ENCODE measurements around the gene EIF1AY.
"Not testable (repeated sequence)": the region's sequence is repeated elsewhere in the genome, so short reads cannot be mapped to it uniquely, and the experiment has no call there.

Gene EIF1AY

GRCh38 chrY:20575531-20576121 lies at the start of gene EIF1AY:
EIF1AY (plus strand) TSS chrY:20575776; CDS start chrY:20575872, 96 bp downstream.
- no peak for DNase-seq

- DNase-seq = no peak
These were observed 47.1 kb upstream of the EIF1AY start for GRCh38 chrY:20528435-20528834.

- no peak for DNase-seq
These were observed 37.4 kb upstream of the EIF1AY start for GRCh38 chrY:20538186-20538585.

- DNase-seq = no peak
These were observed 36.6 kb upstream of the EIF1AY start for GRCh38 chrY:20538933-20539332.

GRCh38 chrY:20544451-20544960 lies 31.1 kb upstream of the EIF1AY start:
- no peak for DNase-seq

- DNase-seq = no peak
These were observed 29.5 kb upstream of the EIF1AY start for GRCh38 chrY:20546071-20546470.

GRCh38 chrY:20549289-20549688 lies 26.3 kb upstream of the EIF1AY start:
- no peak for DNase-seq

- DNase-seq = no peak
These were observed 23.7 kb upstream of the EIF1AY start for GRCh38 chrY:20551840-20552239.

- not testable (repeated sequence) for DNase-seq
These were observed 22.7 kb upstream of the EIF1AY start for GRCh38 chrY:20552764-20553323.

GRCh38 chrY:20555820-20556219 lies 19.8 kb upstream of the EIF1AY start:
- DNase-seq = no peak

- DNase-seq = no peak
These were observed 16.9 kb upstream of the EIF1AY start for GRCh38 chrY:20558677-20559076.

- no peak for DNase-seq
These were observed 15.6 kb upstream of the EIF1AY start for GRCh38 chrY:20559873-20560512.

GRCh38 chrY:20571306-20571705 lies 4.3 kb upstream of the EIF1AY start:
- no peak for DNase-seq

- DNase-seq = no peak
These were observed 930 bp downstream of the EIF1AY start for GRCh38 chrY:20576506-20576905.

- DNase-seq = no peak
These were observed 2.6 kb downstream of the EIF1AY start for GRCh38 chrY:20578206-20578605.

- no peak for DNase-seq
These were observed 6.1 kb downstream of the EIF1AY start for GRCh38 chrY:20581687-20582086.

- no peak for DNase-seq
These were observed 10.6 kb downstream of the EIF1AY start for GRCh38 chrY:20586161-20586560.
